ENCODE measurements around the gene SF3B5.
"Not testable (repeated sequence)": the region's sequence is repeated elsewhere in the genome, so short reads cannot be mapped to it uniquely, and the experiment has no call there.

SF3B5 gene

DNA sequence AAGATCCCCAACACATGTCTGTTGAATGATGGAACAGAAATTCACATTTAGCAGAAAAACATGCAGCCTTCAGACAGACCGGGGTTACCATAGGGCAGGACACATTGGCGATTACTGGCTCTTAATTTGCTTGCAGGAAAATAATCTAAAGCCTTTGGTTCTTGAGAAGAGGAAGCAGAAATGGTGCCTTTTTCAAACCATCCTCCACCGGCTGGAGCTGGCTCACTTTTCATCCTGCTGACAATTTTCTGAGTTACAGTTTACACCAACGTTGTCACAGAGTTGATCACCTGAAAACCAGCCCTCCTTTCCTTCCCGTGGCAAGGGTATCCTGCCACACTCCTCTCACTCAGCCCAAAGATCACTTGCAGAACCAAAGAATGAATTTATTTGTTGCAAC, 32.6 kb downstream of the SF3B5 start:
- no peak for DNase-seq

DNA sequence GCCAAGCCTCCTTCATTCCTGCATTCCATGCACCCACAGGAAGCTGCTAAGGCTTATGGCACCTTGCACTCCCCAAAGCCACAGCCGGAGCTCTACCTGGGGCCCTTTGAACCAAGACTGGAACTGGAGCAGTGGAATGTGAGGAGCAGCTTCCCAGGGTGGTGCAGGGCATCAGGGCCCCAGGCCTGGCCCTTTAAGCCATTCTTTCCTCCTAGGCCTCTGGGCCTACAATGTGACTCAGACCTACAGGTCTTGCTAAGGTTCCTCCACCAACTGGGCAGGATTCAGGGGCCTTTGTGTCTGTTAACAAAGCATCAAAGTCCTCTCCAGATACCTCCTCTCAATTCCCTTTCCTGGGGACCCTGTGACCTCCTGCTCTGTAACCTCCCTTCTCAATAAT, 36.2 kb downstream of the SF3B5 start:
- DNase-seq = no peak

- no peak for DNase-seq
Measured at GRCh38 chr6:144055121-144055931, 40.0 kb downstream of the SF3B5 start.

GRCh38 chr6:144053601-144054000, 41.8 kb downstream of the SF3B5 start:
- no peak for DNase-seq

GRCh38 chr6:144052488-144052887, 42.9 kb downstream of the SF3B5 start:
- no peak for DNase-seq

- no peak for DNase-seq
Measured at GRCh38 chr6:144049386-144049785, 46.0 kb downstream of the SF3B5 start.

GRCh38 chr6:144047688-144048087, 47.7 kb downstream of the SF3B5 start:
- DNase-seq = no peak

GRCh38 chr6:144046672-144047071, 48.7 kb downstream of the SF3B5 start:
- DNase-seq = not testable (repeated sequence)

GRCh38 chr6:144044989-144045388, 50.4 kb downstream of the SF3B5 start:
- not testable (repeated sequence) for DNase-seq

Data from activated naive CD4-positive, alpha-beta T cell (primary cell).